ENCODE data around the gene SCD5.

The SCD5 gene

DNA sequence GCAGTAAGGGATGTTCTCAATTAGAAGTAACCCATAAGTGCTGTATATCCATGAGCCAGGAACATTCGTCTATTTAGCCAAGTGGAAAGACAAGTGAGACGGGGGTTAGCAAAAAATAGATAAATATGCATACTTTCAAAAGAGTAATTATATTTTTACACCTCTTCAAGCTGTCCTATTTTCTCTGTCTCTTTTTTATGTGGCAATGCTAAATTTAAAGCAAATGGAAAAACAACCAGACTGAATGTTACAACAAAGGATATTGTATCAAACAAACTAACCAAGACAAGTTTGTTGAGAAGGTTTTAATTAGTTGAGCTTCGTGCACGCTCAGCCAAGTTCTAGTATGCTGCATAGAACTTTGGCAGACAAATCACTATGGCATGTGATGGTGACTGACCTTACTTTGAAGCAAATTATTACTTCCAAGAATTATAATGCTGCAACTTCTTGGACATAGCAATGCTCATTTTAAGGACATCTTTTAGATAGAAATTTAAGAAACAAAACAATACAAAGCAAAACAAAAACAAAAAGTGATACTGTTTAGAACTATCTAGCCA lies 175.4 kb downstream of the SCD5 start:
- DNase-seq: no peak

DNA sequence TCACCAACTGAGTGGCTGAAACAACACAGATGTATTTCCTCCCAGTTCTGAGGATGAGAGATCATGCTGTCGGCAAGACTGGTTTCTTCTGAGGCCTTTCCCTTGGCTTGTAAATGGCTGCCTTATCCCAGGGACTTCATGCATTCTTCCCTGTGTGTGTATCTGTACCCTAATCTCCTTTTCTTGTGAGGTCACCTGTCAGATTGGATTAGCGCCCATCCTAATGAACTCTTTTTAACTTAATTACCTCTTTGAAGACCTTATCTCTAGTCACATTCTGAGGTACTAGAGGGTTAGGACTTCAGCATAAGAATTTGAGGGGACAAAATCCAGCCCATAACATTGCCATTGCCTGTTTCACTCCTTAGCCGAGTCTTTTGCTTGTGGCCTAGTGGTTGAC lies 177.3 kb downstream of the SCD5 start:
- no peak for DNase-seq

DNA sequence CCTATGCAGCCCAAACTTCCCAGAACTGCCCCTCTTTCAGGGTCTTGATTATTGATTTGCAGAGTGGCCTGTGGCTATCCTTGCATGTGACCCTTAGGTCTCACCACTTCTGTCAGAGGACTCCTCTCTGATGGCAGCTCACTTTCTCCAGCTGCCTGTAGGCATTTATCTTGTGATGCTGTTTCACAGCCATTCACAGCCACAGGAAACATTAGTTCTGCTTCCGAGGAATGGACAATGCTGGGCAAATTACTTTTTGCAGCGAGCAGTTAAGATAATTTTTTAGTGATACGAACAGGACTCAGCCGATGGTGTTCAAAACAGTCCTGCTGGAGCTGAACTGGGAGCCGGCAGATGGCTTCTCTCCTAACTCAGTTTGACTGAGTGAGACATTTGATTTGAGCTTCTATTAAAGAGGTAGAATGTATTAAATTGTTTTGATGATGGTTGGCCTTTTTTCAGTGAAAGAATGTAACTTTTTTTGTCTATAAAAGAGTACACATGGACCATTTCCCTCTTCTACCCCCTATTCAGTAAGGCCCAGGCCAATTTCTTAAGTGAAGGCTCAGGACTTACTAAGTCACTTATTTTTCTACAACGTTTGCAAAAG lies 178.4 kb downstream of the SCD5 start:
- DNase-seq: no peak

DNA sequence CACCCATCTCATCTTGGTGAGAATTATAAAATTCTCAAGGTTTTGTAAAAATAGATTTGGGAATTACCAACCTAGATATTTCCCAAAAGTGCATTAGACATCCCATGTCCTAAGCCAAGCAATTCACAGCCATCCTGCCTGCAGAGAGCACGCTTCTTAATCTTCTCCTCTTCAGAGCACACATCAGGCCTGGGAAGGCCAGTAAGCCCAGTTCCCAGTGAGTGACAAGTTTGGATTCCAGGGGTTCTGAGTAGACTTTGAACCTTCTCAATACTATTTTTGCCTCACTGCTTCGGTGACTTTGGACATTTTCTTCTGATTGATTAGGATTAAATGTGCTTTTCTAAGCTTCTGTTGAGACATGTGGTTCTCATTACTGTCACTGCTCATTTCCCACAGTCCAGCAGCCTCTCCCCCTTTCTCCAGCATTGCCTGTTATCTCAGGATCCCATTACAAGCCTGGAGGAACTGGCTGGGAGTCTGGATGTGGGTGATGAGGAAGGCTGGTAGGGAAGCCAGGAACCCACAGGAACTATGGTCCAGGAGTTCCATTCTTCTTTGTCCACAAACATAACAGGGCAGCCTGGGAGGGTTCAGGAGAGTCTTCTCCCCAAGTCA lies 180.4 kb downstream of the SCD5 start:
- no peak for DNase-seq

DNA sequence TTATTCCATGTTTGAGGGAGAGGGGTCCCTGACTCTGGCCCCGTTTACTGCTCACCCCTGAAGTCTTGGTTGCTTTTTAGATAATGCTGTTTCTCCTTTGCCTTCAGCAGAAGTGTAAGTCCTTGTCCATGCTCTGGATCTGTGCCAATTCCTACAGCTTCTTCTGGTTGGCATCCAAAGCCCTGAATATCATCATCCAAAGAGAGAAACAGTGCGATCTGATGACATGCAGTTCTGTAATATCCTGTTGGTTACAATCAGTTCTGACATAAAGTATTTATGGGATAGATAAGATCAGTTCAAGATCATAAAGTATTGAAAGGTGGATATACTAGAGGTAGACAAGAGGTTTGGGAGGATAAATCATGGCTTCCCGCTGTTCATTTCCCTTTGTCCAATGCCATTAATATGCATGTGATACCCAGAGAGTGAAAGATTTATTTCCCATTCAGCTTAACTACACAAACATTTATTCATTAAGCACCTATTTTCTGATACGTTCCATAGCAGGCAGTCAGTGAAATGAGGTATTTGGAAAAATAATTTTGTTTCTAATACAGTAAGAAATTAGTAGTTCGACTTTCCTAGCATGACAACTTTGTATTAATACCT lies 183.7 kb downstream of the SCD5 start:
- DNase-seq: peak in 1 of 2 experiments; percentile 10

DNA sequence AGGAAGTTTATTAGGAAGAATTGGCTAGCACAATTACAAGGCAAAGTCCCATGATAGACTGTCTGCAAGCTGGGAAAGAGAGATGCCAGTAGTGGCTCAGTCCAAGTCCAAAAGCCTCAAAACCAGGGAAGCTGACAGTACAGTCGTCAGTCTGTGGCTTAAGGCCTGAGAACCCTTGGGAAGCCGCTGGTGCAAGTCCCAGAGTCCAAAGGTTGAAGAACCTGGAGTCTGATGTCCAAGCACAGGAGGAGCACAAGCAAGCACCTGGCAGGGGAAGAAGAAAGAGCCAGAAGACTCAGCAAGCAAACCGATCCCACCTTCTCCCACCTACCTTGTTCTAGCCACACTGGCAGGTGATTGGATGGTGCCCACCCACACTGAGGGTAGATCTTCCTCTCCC lies 185.5 kb downstream of the SCD5 start:
- DNase-seq: no peak

DNA sequence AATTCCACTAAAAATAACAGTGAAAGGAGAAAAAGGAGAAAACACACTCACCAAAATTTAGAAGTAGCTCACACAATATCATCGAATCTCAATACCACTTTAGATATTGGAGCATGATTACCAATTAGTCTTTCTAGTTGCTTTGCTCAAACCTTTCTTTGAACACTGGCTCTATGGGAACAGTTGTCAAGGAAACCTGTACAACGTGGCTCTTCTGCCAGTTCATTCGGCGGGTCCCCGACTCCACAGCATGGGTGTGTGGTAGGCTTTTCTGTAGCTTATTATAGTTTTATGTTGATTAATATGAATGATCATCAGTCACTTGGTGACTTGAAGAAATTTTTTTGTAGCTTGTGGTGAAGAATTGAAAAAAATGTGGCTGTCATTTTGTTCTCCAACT lies 186.6 kb downstream of the SCD5 start:
- DNase-seq: no peak

DNA sequence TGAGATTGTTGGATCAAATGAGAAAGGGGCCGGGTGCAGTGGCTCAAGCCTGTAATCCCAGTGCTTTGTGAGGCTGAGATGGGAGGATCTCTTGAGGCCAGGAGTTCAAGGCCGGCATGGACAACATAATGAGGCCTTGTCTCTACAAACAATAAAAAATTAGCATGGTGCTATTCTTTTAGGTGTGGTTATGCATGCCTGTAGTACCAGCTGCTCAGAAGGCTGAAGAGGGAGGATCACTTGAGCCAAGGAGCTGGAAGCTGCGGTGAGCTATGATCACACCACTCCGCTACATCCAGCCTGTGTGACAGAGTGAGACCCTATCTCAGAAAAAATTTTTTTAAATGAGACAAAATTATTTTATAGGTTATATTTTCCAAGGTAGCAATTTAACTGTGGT lies 187.1 kb downstream of the SCD5 start:
- no peak for DNase-seq

DNA sequence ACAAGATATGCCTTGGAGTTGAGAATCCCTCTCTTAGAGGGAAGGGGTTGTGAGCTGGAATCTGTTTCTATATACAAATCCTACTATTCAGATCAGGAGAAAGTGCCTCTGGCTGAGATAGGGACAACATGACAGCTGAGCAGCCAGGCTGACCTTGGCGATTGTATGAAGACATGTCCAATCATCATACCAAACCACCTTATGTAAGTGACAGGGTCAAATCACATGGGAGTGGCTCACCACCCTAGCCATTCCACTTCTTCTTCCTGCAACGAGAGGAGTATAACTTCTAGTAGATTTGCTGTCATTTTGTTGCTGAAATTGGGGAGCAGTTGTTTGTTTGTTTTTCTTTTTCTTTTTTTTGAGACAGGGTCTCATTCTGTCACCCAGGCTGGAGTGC lies 188.6 kb downstream of the SCD5 start:
- no peak for DNase-seq

DNA sequence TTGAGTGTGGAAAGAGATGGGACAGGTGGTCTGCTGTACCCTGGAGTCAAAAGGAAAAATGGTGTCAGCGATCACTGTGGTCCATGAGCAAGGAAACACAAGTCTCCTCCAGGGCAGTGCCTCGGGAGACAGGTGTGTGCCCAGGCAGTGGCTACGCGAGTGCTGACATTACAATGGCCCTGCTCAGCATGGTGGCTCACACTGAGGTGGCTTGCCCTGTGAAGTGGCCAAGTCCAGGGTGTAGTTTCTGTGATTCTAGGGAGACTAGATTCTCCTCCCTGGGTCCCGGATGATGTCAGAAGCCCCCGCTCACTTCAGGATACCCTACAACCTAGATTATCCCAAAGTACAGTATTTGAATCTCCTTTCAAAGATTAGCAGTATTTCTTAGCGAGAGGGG lies 192.0 kb downstream of the SCD5 start:
- DNase-seq: no peak

DNA sequence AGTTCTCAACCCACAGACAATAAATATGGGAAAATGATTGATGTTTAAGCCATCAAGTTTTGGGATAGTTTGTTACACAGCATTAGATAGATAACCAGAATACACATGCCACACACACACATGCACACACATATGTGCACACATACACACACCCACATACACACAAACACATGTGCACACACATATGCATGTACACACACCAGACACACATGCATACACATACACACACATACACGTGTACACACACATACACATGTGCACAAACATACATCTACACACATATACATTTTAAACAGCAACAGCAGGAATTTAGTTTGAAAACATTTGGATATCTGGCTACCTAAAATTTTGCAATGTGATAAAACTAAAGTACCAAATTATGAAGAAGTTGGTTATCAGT lies 194.1 kb downstream of the SCD5 start:
- no peak for DNase-seq

DNA sequence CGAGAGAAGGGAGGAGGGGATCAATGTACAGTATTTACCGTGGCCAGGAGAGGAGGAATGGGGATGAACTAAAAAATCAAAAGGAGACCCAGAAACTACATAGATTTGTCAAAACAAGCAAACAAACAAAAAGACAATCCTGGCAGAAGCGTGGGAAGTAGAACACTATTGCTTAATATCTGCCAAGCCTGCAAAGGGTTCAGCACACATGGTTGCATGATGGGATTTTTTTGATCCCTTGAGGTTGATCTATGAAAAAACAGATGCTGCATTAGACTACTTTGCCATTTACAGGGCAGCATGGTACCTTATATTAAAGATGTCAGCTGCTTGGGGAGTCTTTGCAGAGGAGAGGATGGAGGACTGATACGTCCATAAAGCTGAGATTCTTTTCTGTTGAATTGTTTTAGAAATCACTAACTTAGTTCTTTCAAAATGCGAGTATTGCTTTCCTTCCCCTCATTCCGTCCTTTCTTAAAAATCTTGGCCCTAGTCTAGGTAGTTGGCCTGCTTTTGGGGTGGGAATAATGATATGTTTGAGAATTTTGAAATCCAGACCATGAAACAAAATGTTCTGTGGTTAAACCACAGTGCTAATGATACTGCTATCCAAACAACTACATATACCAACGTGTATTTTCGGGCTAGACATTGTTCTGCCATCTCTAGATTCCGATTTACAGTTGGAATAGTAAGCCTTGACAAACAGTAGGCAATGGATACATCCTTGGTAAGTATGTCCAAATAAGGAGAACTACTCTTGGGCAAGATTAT lies 197.2 kb downstream of the SCD5 start:
- no peak for DNase-seq

DNA sequence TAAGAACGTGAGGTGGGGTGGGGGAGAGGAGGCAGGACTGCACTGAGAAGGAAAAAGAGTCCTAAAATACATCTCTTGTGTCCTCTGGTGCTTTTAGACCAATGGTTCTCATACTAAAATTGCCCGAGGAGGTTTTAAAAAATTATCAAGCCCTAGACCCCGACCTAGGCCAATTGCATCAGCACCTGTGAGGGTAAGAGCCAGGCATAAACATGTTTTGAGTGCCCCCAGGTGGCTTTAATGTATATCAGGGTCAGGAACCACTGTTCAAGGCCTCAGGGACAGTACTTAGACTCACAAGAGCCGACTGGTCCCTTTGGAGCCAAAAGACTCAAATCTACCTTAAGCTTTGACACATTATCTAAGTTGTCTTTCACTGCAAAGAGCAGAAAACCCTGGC lies 199.3 kb downstream of the SCD5 start:
- DNase-seq: no peak

DNA sequence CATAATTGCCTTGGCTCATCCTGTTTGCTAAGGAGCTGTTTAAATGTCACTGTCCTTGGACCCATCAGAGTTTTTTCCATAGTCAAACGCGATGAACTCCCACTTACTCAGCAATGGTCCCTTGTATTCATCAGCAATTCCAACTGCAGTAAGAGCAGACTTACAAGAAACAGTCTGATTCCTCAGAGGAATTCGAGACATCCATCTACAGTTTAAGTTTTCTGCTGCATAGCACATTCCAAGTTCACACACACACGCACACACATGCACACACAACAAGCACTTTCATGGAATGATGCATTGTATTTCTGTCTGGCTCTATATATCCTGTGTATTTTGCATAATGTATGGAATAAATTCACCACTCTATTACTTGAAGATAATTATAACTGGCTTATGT lies 204.1 kb downstream of the SCD5 start:
- DNase-seq: no peak

DNA sequence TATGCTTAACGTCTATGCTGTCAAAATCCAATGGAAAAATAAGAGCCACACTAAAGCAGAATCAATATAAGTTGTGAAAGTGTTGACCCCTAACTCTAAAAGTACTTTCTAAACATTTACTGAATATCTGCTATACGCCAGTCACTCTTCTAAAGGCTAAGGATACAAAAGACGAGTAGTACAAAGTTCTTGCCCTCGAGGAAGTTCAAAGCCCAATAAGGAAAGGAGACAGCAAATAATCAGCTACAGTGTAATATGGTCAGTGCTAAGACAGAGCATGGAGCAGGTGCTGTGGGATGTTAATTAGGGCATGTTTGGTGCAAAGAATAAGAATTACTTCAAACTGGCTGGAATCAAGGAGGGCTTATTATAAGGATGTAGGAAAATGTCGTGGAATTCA lies 205.2 kb downstream of the SCD5 start:
- DNase-seq: no peak

DNA sequence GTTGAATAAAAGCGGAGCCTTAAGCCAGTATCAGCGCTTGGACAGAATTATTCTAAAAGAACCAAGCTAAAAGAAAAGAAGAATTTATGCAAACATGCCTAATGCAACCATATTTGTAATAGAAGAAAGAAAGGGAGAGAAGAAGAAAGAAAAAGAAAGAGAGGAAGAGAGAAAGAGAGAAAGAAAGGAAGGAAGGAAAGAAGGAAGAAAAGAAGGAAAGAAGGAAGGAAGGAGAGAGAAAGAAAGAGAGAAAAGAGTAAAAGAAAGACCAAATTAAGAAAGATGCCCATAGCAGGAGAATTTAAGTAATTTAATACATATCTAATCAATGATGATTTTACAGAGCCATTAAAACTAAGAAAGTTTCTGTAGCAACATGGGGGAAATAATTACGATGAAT lies 206.0 kb downstream of the SCD5 start:
- no peak for DNase-seq

DNA sequence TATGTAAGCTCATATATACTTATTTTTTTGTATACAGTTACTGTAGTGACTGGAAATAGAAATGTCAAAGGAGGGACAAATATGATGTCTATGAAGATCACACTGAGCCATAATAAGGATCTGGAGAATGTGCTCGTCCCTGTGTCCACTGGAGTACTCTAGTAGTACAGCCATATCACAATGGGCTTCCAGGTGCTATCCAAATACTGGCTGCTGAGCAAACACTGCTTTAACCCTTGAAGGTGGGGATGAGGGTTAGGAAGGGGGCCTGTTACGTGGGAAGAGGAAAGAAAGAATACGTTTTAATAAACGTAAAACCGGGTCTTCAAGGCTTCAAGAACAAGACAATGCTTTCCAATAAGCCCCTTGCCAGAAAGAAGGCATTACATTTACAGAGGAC lies 207.0 kb downstream of the SCD5 start:
- DNase-seq: no peak

DNA sequence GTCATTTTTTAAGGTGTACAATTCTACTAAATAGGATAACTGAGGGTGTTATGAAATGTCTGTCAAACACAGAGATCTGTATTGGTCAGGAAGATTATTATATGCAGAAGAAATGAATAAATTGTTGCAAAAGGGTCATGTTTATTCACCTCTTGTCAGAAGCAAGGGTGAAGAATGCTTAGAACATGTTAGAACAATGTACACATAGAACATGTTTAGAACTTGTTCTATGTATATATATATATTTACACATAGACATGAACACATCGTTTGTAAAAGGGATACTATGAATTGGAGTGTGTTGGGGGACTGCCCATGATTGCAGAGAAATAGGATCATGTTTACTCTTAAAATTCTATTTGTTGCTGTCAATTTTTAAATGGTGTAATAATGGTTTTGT lies 208.8 kb downstream of the SCD5 start:
- no peak for DNase-seq

DNA sequence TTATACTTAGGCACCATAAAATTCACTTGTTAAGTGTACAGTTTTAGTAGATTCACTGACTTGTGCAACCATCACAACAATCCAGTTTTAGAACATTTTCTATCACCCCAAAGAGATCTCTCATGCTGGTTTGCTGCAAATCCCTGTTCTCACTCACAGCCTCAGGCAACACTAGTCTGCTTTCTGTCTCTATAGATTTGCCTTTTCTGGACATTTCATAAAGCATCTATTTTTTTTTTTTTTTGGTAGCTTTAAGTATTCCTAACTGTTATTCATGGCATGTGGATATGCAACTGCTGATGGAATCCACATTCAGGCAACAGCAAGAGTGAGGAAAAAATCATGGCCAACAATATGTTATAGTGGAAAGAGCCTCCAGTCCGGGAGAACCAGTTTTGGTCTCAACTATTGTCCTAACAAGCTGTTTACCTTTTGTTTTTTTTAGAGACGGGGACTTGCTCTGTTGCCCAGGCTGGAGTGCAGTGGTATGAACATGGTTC lies 209.8 kb downstream of the SCD5 start:
- no peak for DNase-seq

DNA sequence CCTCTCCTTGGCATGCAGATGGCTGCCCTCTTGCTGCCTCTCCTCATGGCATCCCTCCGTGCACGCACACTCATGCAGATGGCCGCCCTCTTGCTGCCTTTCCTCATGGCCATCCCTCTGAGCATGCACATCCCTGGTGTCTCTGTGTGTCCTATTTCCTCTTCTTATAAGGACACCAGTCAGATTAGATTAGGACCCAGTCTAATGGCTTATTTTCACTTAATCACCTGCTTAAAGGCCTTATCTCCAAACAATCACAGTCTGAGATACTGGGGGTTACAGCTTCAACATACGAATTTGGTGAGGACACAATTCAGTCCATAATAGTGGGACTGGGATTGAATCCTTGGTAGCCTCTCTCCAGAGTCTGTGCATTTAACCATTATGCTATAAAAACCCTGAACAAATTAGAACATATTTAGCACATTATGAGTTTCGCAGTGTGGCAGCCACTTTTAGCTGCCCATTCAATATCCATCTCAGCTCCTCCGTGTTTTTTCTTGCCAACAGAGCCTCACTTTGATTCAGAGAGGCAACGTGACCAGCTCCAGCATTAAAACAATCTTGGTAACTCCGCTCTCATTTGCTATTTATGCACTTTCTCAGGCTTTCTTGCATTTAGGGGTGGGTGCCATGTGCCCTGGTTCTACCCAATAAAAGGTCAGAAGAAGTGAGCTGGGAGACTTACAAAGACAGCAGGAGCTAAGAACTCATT lies 210.6 kb downstream of the SCD5 start:
- no peak for DNase-seq

DNA sequence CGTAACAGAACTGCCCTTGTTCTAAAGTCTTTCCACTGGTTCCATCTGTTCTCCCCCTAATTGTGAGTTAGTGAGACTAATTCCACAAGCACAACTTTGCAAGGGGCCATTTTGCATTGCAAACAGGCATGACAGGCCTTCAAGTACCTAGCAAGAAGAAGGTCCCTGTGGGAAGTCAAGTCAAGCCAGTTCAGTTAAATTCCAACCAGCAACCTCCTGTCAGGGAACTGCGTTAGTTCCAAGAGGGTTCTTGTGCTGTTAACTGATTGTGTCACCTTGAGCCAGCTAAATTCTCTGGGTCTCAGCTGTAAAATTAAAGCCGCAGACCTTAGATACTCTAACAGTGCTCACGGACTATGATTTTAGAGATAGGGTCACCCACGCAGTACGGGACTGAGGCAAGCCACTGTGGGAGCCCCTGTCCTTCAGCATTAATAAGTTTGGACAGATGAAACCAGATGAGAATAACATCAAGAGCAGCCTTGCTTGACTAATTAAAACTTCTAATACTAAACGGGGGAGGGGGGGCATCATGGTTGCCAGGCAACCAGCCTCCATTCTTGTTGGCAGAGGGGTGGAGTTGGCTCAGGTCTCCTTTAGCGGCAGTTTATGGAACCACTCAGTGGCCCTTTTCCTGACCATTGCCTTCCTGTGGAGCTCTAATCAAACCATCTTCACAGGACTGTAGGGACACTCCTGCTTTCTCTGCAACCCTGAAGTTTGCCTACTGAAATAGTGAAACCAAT lies 212.7 kb downstream of the SCD5 start:
- DNase-seq: peak in 1 of 2 experiments; percentile 13

DNA sequence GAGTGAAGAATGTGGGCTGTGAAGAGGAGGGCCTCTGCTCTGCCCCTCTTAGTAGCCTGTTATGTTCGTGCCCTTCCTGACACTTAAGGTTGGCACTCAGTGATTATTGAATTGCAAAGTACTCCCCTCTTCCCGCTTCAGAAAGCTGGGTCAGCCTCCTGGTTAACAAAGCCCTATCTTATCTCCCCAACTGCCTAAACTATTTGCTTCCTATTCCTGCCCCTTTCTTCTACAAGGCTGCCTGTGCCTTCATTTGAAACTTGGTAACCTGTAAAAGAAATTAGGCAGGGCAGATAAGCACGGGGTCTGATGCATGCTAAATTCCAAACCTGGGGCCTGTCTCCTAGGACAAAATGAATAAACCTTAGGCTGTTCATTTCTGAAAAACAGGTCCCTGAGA lies 213.7 kb downstream of the SCD5 start:
- DNase-seq: no peak

Data from NCI-H446 (cell line).